GM21423 (cell line): Measurements from ENCODE around the gene UGDH.
"Not testable (repeated sequence)": the region's sequence is repeated elsewhere in the genome, so short reads cannot be mapped to it uniquely, and the experiment has no call there.

Experiments used
- ATAC-seq: cut with Tn5 transposase; IDR thresholded peaks from one replicate; pipeline ENCODE4 v1.9.1; 2021; ENCODE audit warnings: mild to moderate bottlenecking, moderate library complexity; ENCODE audit not compliant: unreplicated experiment

Gene UGDH

GRCh38 chr4:39527296-39528060 lies at the start of gene UGDH:
Gene UGDH (minus strand): TSS chr4:39527439. CDS start chr4:39521512, 5,927 bp downstream.
- ATAC-seq: peak; percentile 95

GRCh38 chr4:39574946-39575345 lies 47.7 kb upstream of the UGDH start:
- ATAC-seq: no peak

- no peak for ATAC-seq
These were observed 44.3 kb upstream of the UGDH start for GRCh38 chr4:39571504-39571903.

- ATAC-seq: no peak
These were observed 43.8 kb upstream of the UGDH start for GRCh38 chr4:39571054-39571453.

GRCh38 chr4:39569209-39569608 lies 42.0 kb upstream of the UGDH start:
- ATAC-seq: no peak

DNA sequence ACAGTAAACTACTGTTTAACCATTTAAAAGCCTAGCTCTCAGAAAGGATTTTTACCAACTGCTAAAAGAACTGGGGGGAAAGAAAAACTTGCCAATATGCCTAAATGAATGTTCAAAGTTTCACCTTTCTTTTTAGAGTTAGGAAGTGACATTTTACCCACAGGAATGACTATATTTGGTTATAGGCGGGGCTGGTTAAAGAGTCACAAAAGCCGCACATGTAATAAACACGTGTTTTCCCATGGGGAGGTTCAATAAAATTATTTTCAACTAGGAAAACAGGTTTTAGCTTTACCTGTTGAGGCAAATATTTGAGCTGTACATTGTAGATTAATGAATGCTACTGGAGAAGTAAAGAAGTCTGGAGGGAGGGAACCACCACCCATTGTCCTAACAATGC lies 41.6 kb upstream of the UGDH start:
- no peak for ATAC-seq

DNA sequence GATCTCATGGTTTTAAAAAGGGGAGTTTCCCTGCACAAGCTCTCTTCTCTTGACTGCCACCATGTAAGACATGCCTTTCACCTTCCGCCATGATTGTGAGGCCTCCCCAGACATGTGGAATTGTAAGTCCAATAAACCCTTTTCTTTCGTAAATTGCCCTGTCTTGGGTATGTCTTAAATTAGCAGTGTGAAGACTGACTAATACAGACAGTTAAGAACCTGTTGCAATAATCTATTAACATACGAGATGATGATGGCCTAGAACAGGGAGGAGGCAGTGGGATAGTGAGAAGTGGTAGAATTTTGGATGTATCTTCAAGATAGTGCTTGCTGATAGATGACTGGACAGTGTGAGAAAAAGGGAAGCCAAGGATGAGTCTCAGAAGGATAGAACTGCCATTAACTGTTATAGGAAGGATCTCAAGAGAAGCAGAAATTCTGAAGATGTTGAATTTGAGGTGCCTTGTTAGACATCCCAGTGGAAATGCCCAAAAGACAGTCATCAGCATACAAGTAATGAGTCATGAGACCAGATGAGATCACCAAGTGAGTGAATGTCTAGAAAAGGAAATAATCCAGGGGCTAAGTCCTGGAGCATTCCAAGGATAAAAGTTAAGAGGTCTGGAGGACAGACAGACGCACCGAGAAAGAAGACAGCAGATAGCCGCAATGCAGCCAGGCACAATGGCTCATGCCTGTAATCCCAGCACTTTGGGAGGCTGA lies 38.8 kb upstream of the UGDH start:
- ATAC-seq: no peak

DNA sequence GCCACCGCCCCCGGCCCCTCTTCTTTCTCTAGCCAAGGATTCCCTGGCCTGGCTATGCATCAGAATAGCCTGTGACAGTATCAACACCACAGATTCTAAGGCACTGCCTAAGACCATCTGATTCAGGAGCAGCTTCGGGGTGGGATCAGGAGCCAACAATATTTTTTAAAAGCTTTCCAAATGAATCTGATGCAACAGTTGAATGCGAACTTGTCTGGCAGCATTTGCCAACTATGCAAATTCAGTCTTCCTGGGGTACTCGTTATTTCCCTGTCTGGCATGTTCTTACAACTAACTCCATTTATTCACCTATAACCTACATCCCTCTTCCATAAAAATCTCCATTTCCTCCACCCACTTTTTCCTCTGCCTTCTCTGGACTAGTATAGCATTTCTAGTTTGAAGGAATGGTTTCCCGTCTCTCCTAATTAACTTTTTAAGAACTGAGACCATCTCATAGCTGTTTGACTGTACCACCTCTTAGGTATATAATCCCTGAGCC lies 36.2 kb upstream of the UGDH start:
- ATAC-seq: no peak

GRCh38 chr4:39562792-39563191 lies 35.6 kb upstream of the UGDH start:
- no peak for ATAC-seq

- ATAC-seq: no peak
These were observed 32.4 kb upstream of the UGDH start for GRCh38 chr4:39559626-39560025.

DNA sequence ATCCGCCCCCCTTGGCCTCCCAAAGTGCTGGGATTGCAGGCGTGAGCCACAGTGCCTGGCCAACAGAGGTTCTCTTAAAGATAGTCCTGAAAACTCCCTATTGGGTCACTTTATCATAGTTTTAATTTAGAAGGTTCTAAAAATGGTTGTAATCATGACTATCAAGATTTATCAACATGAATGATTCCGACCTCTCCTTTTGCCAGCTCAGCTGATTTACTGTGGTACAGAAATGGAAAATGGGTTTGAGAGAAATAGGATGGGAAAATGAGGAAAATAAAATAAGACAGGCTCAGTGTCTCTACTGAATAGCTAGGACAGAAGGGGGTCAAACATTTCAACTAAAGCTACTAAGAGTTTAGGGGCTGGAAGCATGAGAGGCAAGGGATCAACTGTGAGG lies 28.2 kb upstream of the UGDH start:
- no peak for ATAC-seq

- ATAC-seq: no peak
These were observed 21.3 kb upstream of the UGDH start for GRCh38 chr4:39548425-39549067.

GRCh38 chr4:39544580-39545315 lies 17.5 kb upstream of the UGDH start:
- ATAC-seq: no peak

- not testable (repeated sequence) for ATAC-seq
These were observed 16.8 kb upstream of the UGDH start for GRCh38 chr4:39544080-39544479.

GRCh38 chr4:39543034-39543433 lies 15.8 kb upstream of the UGDH start:
- no peak for ATAC-seq

DNA sequence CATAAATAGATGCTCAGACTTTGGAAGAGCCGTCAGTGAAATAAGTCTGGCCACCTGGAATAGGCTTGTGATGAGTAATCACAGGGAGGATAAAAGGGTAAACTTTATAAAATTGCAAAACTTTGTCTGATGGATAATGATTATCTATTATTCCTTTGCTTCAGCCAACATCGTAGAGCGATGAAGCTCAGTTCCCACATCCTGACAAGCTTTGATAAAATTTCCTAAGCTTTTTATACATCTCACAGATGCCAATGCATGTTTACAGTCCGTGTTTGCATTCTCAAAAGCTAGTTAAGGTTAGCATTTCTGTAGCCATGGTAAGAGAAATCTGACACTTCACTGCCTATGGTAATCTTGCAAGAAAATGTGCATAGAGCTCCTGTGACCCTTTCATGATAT lies 15.4 kb upstream of the UGDH start:
- ATAC-seq: no peak

- no peak for ATAC-seq
These were observed 14.9 kb upstream of the UGDH start for GRCh38 chr4:39541987-39542610.

DNA sequence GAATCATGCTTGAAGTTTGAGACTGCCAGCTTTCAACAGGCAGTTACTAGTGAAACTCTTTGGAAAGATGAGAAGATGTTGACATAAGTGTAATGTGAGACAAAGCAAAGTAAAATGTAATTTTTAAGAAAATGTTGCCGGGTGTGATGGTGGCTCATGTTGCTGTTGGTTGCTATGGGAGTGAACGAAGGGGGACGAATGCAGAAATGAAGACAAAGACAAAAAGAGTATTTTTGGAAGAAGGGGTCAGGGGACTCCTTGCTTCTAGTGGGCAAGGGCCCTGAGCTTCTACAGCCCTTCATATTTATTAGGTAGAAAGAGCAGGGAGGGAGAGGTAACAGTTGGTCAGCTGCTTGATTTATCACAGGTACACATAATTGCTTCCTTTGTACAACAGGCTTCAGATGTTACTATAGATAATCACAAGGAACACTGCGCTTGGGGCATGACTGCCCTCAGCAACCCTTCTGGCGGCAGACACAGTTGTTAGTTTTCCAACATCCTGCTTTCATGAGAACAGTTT lies 11.9 kb upstream of the UGDH start:
- no peak for ATAC-seq

GRCh38 chr4:39533541-39533940 lies 6.3 kb upstream of the UGDH start:
- no peak for ATAC-seq

- ATAC-seq: not testable (repeated sequence)
These were observed 5.0 kb upstream of the UGDH start for GRCh38 chr4:39532237-39532636.
